Esophagus muscularis mucosa (tissue), 4 donors: Measurements from ENCODE around the gene MTCL1. TPM values are rescaled to one million over a fixed set of nuclear protein-coding genes. Genes with fewer than 3 reads are reported as not detected.

Source experiments
- DNase-seq: peaks from one replicate; pipeline ENCODE4 v3.0.0-alpha.2; 2017; ENCODE audit errors: extremely low spot score
- H3K27ac ChIP-seq, 4 donors: fragments of 200-600 bp; sonication (generic); replicated peaks in 1 of 4; 1 replicate in 3 of 4; 2 replicates in 1 of 4; pipeline ENCODE4 v1.5.1; 2016 to 2019; ENCODE audit warnings: mild to moderate bottlenecking in 1 of 4
- H3K27me3 ChIP-seq, 4 donors: fragments of 200-600 bp; sonication (generic); one replicate each; pipeline versions ENCODE4 v1.5.1 to v1.6.0; 2016 to 2019
- H3K36me3 ChIP-seq, 4 donors: fragments of 200-600 bp; sonication (generic); one replicate each; pipeline ENCODE4 v1.5.1; 2016 to 2019
- H3K4me1 ChIP-seq, 4 donors: fragments of 200-600 bp; sonication (generic); one replicate each; pipeline ENCODE4 v1.5.1; 2016 to 2019
- H3K4me3 ChIP-seq, 4 donors: fragments of 200-600 bp; sonication (generic); 1 replicate in 2 of 4; 2 replicates in 2 of 4; pipeline ENCODE4 v1.5.1; 2016 to 2019; ENCODE audit warnings: mild to moderate bottlenecking in 4 of 4, moderate library complexity in 1 of 4
- H3K9me3 ChIP-seq, 4 donors: fragments of 200-600 bp; sonication (generic); 1 replicate in 3 of 4; 2 replicates in 1 of 4; pipeline ENCODE4 v1.5.1; 2016 to 2019
- CTCF ChIP-seq, 3 experiments: fragments of 200-600 bp in 2 of 3; fragments of 450-650 bp in 1 of 3; sonication (generic) in 2 of 3; IDR thresholded peaks; one replicate each; pipeline ENCODE4 v1.5.1; 2017 to 2019; ENCODE audit warnings: antibody characterized with exemption in 3 of 3, mild to moderate bottlenecking in 2 of 3, moderate library complexity in 1 of 3
- EP300 ChIP-seq: sonication (generic); formaldehyde crosslinking; IDR thresholded peaks from one replicate; pipeline ENCODE4 v1.6.1; 2017; ENCODE audit warnings: antibody characterized with exemption
- POLR2A ChIP-seq: fragments of 450-650 bp; IDR thresholded peaks from one replicate; pipeline ENCODE4 v1.6.1; 2017; ENCODE audit warnings: antibody characterized with exemption, moderate library complexity, mild to moderate bottlenecking, low read depth
- POLR2AphosphoS5 ChIP-seq, 2 donors: sonication (generic); formaldehyde crosslinking; IDR thresholded peaks; one replicate each; pipeline ENCODE4 v1.6.1; 2017; ENCODE audit warnings: antibody characterized with exemption in 2 of 2
- WGBS: methylation state at CpG from one replicate; pipeline ENCODE4 v1.1.5; 2018; 5-methylcytosine and 5-hydroxymethylcytosine counted together
- intact Hi-C: fragments of 100-400 bp; cut with DNase I; formaldehyde crosslinking; loops from one replicate; pipeline ENCODE4 v1.15.1; 2023
- total RNA-seq, 4 donors: library from RNA; depleted of rRNA; stranded (reverse); fragments of >200 nt; gene quantifications; one replicate each; pipeline versions ENCODE4 v1.1.0 to v1.2.1, GENCODE V29; 2016

Gene MTCL1
- total RNA-seq, 4 donors from 2014 or later, result 32.3 to 48.0 (median 38.6) TPM

DNA sequence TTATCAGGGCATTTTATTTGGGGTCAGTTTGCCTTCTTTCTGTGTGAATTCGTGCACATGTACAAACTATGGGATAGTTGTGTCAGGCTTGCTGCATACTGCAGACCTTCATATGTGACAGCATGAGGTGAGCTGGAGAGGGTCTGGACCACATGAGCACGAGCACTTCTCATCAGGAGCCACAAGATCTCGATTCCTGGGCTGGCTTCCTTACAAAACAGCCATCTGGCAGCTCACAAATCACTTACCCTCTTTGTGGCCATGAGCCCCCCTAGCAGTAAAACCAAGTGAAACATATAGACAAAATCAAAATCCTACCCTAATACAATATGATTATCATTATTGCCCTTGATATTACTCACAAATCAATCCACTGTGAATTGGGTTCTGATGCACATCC, 121.2 kb downstream of the MTCL1 start:
- WGBS, result 83% methylated on average over 3 of the region's 3 CpGs

DNA sequence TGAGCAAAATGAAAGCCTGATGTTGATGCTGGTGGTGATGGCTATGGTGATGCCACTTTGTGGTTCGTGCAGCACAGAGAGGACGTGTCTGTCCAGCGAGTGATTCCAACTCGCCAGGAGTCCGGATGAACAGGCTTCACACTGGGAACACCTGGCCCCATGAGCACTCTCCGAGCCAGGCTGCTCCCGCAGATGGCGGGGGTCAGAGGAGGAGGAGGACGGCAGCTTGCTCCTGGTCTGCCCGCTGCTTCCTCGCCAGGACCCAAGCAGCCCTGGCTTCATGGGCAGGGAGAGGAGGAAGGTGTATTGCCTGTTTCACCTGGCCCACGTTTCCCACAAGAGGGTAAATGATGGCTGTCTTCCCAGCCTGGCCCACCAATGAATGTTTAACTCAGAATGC, 121.6 kb downstream of the MTCL1 start:
- Histone ChIP-seq H3K4me3 (no peak overlapping the region), H3K36me3 (peaks cover 0 to 26% (median 14%) of the 10 kb centered on the region in 4 donors), H3K4me1 (peaks cover 4 to 28% (median 18%) of the 10 kb centered on the region in 4 donors), H3K27ac (no peak overlapping the region), H3K27me3 (no peaks in the 10 kb centered on the region), H3K9me3 (no peaks in the 10 kb centered on the region)
- DNase-seq, result no peak
- TF ChIP-seq POLR2AphosphoS5 (IDR thresholded peaks at IDR 0.05), result no peak
- TF ChIP-seq EP300, result no peak
- TF ChIP-seq POLR2A, result no peak
- TF ChIP-seq CTCF (IDR thresholded peaks at IDR 0.05), result no peak
- 95% methylated on average over 6 of the region's 12 CpGs for WGBS
- intact Hi-C loops, result no loop called here

More for the DNA sequence above, 121.2 kb downstream of the MTCL1 start:
- Histone ChIP-seq H3K27me3 (no peaks in the 10 kb centered on the region), H3K27ac (no peak overlapping the region), H3K4me1 (peaks cover 4 to 28% (median 18%) of the 10 kb centered on the region in 4 donors), H3K9me3 (no peaks in the 10 kb centered on the region), H3K36me3 (peaks cover 0 to 26% (median 14%) of the 10 kb centered on the region in 4 donors), H3K4me3 (no peak overlapping the region)
- TF ChIP-seq POLR2AphosphoS5 (IDR thresholded peaks at IDR 0.05) (no peak), EP300 (no peak), POLR2A (no peak), CTCF (IDR thresholded peaks at IDR 0.05) (no peak)
- intact Hi-C loops, result no loop called here
- DNase-seq, result no peak

- intact Hi-C loops, result no loop called here
- 50% methylated on average over 7 of the region's 7 CpGs for WGBS
- H3K27me3 ChIP-seq, result no peaks in the 10 kb centered on the region
- H3K9me3 ChIP-seq, result no peaks in the 10 kb centered on the region
- H3K4me3 ChIP-seq, result no peak overlapping the region
- H3K27ac ChIP-seq, result peak overlapping the region; percentile 26 to 63 (median 56)
- TF ChIP-seq EP300 (no peak), POLR2AphosphoS5 (IDR thresholded peaks at IDR 0.05) (no peak), POLR2A (no peak), CTCF (IDR thresholded peaks at IDR 0.05) (no peak)
- H3K36me3 ChIP-seq, result peaks cover 0 to 21% (median 14%) of the 10 kb centered on the region in 4 donors
- H3K4me1 ChIP-seq, result peaks cover 4 to 28% (median 18%) of the 10 kb centered on the region in 4 donors
- no peak for DNase-seq
Observed at GRCh38 chr18:8828300-8828699, 122.9 kb downstream of the MTCL1 start.

DNA sequence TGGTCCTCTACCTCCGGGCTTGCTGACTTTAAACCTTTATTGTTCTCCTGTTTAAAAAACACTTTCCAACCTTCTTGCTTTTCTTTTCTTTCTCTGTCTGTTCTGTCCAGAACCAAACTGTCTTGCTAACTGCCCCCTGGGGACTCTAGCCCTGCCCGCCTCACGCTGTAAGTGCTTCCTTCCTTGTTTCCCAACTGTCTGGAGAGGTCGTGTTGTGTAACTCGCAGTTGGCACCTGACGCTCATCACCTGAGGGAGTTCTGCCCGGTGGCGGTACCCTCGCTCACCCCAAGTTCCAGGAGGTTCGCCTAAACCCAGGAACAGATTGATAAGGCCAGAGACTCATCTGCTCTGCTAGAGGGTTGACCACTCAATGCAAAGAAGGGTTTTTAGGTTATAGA, 123.4 kb downstream of the MTCL1 start:
- Histone ChIP-seq H3K9me3 (no peaks in the 10 kb centered on the region), H3K27me3 (no peaks in the 10 kb centered on the region), H3K27ac (peak overlapping the region; percentile 26 to 63 (median 56)), H3K4me1 (peaks cover 4 to 28% (median 18%) of the 10 kb centered on the region in 4 donors), H3K4me3 (no peak overlapping the region), H3K36me3 (peaks cover 0 to 21% (median 14%) of the 10 kb centered on the region in 4 donors)
- intact Hi-C loops, result no loop called here
- TF ChIP-seq CTCF (IDR thresholded peaks at IDR 0.05) (no peak), EP300 (no peak), POLR2AphosphoS5 (IDR thresholded peaks at IDR 0.05) (no peak), POLR2A (no peak)
- no peak for DNase-seq
- WGBS, result 72% methylated on average over 10 of the region's 10 CpGs
